ENCODE results near the gene TENM3. TPM values are rescaled to one million over a fixed set of nuclear protein-coding genes. Genes with fewer than 3 reads are reported as not detected.

TENM3 gene
- total RNA-seq, 2 experiments from 2014 or later, result not detected

- ChIA-PET CTCF (no interaction called here), POLR2A (no interaction called here)
- Histone ChIP-seq H3K27ac (ENCODE audit: low read depth in 1 of 2, low read length in 2 of 2) (no peak overlapping the region), H3K4me1 (ENCODE audit: insufficient read depth, low read length) (no peaks in the 10 kb centered on the region), H3K9me3 (ENCODE audit: control insufficient read depth in 1 of 2, insufficient read depth in 1 of 2, low read length in 2 of 2) (peaks cover 0 to under 1% of the 10 kb centered on the region in 2 experiments), H3K27me3 (ENCODE audit: control insufficient read depth in 1 of 2, insufficient read depth in 2 of 2, low read length in 2 of 2) (no peaks in the 10 kb centered on the region), H3K4me3 (ENCODE audit: low read length) (no peak overlapping the region), H3K36me3 (ENCODE audit: insufficient read depth, low read length) (no peaks in the 10 kb centered on the region)
- no peak for DNase-seq
- Mint-ChIP-seq H3K36me3 (ENCODE audit: low read depth) (no peaks in the 10 kb centered on the region), H3K27me3 (peaks cover 8% of the 10 kb centered on the region), H3K27ac (no peak overlapping the region), H3K4me1 (ENCODE audit: low read depth) (no peaks in the 10 kb centered on the region), H3K9me3 (no peaks in the 10 kb centered on the region), H3K4me3 (no peak overlapping the region)
- ATAC-seq (ENCODE audit: poor library complexity), result no peak
- TF ChIP-seq, protein P1, sequence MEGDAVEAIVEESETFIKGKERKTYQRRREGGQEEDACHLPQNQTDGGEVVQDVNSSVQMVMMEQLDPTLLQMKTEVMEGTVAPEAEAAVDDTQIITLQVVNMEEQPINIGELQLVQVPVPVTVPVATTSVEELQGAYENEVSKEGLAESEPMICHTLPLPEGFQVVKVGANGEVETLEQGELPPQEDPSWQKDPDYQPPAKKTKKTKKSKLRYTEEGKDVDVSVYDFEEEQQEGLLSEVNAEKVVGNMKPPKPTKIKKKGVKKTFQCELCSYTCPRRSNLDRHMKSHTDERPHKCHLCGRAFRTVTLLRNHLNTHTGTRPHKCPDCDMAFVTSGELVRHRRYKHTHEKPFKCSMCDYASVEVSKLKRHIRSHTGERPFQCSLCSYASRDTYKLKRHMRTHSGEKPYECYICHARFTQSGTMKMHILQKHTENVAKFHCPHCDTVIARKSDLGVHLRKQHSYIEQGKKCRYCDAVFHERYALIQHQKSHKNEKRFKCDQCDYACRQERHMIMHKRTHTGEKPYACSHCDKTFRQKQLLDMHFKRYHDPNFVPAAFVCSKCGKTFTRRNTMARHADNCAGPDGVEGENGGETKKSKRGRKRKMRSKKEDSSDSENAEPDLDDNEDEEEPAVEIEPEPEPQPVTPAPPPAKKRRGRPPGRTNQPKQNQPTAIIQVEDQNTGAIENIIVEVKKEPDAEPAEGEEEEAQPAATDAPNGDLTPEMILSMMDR (IDR thresholded peaks at IDR 0.05), result no peak
- intact Hi-C loops (cut with DNase I, micrococcal nuclease), result no loop called here
These were observed 161.9 kb downstream of the TENM3 start for GRCh38 chr4:182405087-182405486.

DNA sequence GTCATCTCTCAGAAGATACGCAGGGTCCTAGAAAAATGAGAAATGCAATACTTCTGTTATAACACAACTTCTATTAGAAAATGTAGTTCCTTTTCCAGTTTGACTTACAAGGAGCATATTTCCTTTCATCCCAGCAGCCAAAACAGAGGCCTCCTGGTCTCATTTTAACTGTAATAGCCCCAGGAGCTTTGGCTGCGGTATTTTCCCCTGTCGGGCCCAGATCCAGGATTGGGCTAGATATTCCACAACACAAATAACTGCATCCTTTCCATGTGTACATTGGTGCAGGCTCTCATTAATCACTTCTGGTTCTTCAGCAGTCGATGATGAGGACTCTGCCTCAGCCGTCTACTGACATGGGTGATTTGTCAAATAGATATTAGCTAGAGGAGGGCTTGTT lies 166.1 kb downstream of the TENM3 start:
- ATAC-seq (ENCODE audit: poor library complexity) (no peak), DNase-seq (no peak)
- Mint-ChIP-seq H3K4me3 (no peak overlapping the region), H3K4me1 (ENCODE audit: low read depth) (no peaks in the 10 kb centered on the region), H3K27ac (no peak overlapping the region), H3K27me3 (peaks cover 8% of the 10 kb centered on the region), H3K9me3 (peaks cover 3% of the 10 kb centered on the region), H3K36me3 (ENCODE audit: low read depth) (no peaks in the 10 kb centered on the region)
- no peaks in the 10 kb centered on the region for H3K36me3 ChIP-seq (ENCODE audit: insufficient read depth, low read length)
- TF ChIP-seq, protein P1 (IDR thresholded peaks at IDR 0.05), result no peak
- H3K4me3 ChIP-seq (ENCODE audit: low read length), result no peak overlapping the region
- CTCF ChIA-PET, result interaction anchor here (0.7 kb wide), 1 partner anchor 238 kb away, joined by 3 read pairs; no protein-coding TSS in a partner anchor
- POLR2A ChIA-PET, result no interaction called here
- H3K27ac ChIP-seq (ENCODE audit: low read depth in 1 of 2, low read length in 2 of 2), result no peak overlapping the region
- intact Hi-C loops (cut with DNase I, micrococcal nuclease), result no loop called here
- H3K27me3 ChIP-seq (ENCODE audit: control insufficient read depth in 1 of 2, insufficient read depth in 2 of 2, low read length in 2 of 2), result no peaks in the 10 kb centered on the region
- peaks cover 0 to 13% of the 10 kb centered on the region in 2 experiments for H3K9me3 ChIP-seq (ENCODE audit: control insufficient read depth in 1 of 2, insufficient read depth in 1 of 2, low read length in 2 of 2)
- H3K4me1 ChIP-seq (ENCODE audit: insufficient read depth, low read length), result no peaks in the 10 kb centered on the region

- no peaks in the 10 kb centered on the region for H3K4me1 Mint-ChIP-seq (ENCODE audit: low read depth)
- no peak overlapping the region for H3K27ac Mint-ChIP-seq
- no peak overlapping the region for H3K27ac ChIP-seq (ENCODE audit: low read depth in 1 of 2, low read length in 2 of 2)
- peaks cover 0 to 13% of the 10 kb centered on the region in 2 experiments for H3K9me3 ChIP-seq (ENCODE audit: control insufficient read depth in 1 of 2, insufficient read depth in 1 of 2, low read length in 2 of 2)
- H3K27me3 ChIP-seq (ENCODE audit: control insufficient read depth in 1 of 2, insufficient read depth in 2 of 2, low read length in 2 of 2), result no peaks in the 10 kb centered on the region
- H3K4me1 ChIP-seq (ENCODE audit: insufficient read depth, low read length), result no peaks in the 10 kb centered on the region
- no peak overlapping the region for H3K4me3 Mint-ChIP-seq
- no peak overlapping the region for H3K4me3 ChIP-seq (ENCODE audit: low read length)
- ATAC-seq (ENCODE audit: poor library complexity), result no peak
- ChIA-PET POLR2A (no interaction called here), CTCF (no interaction called here)
- DNase-seq, result no peak
- intact Hi-C loops (cut with DNase I, micrococcal nuclease), result no loop called here
- no peaks in the 10 kb centered on the region for H3K36me3 ChIP-seq (ENCODE audit: insufficient read depth, low read length)
- H3K36me3 Mint-ChIP-seq (ENCODE audit: low read depth), result no peaks in the 10 kb centered on the region
- no peaks in the 10 kb centered on the region for H3K27me3 Mint-ChIP-seq
- TF ChIP-seq, protein P1 (IDR thresholded peaks at IDR 0.05), result no peak
- peaks cover 3% of the 10 kb centered on the region for H3K9me3 Mint-ChIP-seq
These were observed 168.2 kb downstream of the TENM3 start for GRCh38 chr4:182411391-182411790.
